ENCODE data around the gene GAPDH. TPM values are rescaled to one million over a fixed set of nuclear protein-coding genes. Genes with fewer than 3 reads are reported as not detected.

Gene GAPDH
- total RNA-seq, 1 donor from 2014 or later: 6,260 TPM

DNA sequence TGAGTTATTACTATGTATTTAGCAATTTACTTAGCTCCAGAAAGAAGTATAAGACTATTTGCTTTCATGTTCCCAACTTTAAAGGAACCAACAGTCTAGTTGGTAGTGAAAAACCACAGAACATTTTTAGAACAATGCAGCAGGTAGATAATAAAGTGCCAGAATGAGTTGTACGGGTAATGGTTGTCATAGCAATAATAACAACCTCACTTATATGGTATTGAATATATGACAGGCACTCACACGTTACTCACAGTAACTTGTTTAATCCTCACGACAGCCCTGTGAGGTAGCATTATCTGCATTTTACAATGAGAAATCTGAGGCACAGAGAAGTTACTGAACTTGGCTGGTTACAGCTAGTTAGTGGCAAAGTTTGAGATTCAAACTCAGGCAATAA is 10.6 kb upstream of the GAPDH start:
- TF ChIP-seq, protein P1, sequence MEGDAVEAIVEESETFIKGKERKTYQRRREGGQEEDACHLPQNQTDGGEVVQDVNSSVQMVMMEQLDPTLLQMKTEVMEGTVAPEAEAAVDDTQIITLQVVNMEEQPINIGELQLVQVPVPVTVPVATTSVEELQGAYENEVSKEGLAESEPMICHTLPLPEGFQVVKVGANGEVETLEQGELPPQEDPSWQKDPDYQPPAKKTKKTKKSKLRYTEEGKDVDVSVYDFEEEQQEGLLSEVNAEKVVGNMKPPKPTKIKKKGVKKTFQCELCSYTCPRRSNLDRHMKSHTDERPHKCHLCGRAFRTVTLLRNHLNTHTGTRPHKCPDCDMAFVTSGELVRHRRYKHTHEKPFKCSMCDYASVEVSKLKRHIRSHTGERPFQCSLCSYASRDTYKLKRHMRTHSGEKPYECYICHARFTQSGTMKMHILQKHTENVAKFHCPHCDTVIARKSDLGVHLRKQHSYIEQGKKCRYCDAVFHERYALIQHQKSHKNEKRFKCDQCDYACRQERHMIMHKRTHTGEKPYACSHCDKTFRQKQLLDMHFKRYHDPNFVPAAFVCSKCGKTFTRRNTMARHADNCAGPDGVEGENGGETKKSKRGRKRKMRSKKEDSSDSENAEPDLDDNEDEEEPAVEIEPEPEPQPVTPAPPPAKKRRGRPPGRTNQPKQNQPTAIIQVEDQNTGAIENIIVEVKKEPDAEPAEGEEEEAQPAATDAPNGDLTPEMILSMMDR (conservative IDR thresholded peaks at IDR 0.05; ENCODE audit: low read depth, low read length): no peak
- H3K4me3 ChIP-seq (ENCODE audit: low read depth, low read length): no peak overlapping the region
- DNase-seq (ENCODE audit: low read depth): no peak

DNA sequence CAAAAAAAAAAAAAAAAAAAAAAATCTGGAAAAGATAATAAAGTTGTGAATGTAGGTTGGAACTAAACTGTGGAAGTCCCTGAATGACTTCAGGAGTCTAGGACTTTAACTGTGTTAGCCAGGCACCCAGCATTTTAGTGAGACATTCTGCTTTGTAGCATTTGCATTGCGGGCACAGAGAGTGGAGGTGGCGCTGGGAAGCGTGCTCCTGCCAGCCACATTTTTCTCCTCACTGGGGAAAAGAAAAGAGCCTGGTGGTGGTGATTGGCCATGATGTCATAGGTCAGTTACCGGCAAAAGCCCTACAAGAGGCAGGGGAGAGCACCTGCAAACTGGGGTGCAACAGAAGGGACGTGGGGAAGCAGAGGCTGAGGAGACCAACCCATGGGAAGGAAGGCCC is 9.7 kb upstream of the GAPDH start:
- no peak overlapping the region for H3K4me3 ChIP-seq (ENCODE audit: low read depth, low read length)
- TF ChIP-seq, protein P1 (conservative IDR thresholded peaks at IDR 0.05; ENCODE audit: low read depth, low read length): no peak
- DNase-seq (ENCODE audit: low read depth): no peak

DNA sequence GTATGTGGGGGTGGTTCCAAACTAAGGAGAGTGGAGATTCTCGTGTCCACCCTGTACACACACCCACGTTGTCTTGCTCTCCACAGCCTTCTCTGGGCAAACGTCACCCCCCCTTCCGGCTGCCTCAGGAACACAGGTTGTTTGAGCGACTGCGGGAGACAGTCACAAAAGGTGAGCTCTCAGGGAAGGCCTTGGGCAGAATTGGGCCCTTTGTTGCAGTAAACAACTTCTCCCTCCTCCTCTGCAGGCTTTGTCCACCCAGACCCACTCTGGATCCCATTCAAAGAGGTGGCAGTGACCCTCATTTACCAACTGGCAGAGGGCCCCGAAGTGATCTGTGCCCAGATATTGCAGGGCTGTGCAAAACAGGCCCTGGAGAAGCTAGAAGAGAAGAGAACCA is 8.1 kb upstream of the GAPDH start:
- TF ChIP-seq, protein P1 (conservative IDR thresholded peaks at IDR 0.05; ENCODE audit: low read depth, low read length): no peak
- H3K4me3 ChIP-seq (ENCODE audit: low read depth, low read length): no peak overlapping the region
- DNase-seq (ENCODE audit: low read depth): no peak

DNA sequence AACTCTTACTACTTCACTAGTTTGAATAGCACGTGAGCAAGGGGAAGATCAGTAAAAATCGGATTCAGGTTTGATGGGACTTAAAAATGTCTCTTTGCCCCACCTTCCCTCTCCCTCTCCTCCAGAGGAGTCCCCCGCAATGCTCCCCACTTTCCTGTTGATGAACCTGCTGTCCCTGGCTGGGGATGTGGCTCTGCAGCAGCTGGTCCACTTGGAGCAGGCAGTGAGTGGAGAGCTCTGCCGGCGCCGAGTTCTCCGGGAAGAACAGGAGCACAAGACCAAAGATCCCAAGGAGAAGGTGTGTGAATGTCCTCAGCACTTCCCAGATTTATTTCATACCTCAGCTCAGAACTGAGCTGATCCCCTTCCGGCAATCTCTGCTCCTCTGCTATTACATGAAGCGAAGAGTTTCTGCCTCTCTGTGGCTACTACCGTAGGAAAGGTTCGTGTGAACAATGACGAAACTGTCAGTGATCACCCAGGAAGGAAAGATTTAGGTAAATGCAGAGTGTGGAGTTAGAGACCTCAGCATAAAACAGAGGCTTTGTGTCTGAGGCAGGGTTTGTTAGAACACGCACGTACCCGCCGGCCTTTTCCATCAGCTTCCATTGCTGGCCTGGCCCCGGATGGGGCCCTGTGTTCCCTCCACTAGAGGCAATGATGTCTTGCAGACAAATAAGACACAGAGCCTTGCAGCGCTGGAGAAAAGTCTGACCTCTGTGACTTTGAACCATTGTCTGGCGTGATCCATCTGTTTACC is 7.4 kb upstream of the GAPDH start:
- DNase-seq (ENCODE audit: low read depth): no peak
- TF ChIP-seq, protein P1 (conservative IDR thresholded peaks at IDR 0.05; ENCODE audit: low read depth, low read length): no peak
- H3K4me3 ChIP-seq (ENCODE audit: low read depth, low read length): no peak overlapping the region

DNA sequence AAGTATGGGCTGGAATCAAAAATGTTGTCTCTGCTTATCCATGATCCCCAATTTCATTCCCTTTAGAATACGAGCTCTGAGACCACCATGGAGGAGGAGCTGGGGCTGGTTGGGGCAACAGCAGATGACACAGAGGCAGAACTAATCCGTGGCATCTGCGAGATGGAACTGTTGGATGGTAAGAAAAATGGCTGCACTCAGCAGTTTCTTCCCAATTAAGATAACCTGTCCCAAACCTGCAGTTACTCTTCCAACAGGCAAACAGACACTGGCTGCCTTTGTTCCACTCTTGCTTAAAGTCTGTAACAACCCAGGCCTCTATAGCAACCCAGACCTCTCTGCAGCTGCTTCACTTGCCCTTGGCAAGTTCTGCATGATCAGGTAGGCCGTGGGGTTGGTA is 6.6 kb upstream of the GAPDH start:
- DNase-seq (ENCODE audit: low read depth): no peak
- no peak overlapping the region for H3K4me3 ChIP-seq (ENCODE audit: low read depth, low read length)
- TF ChIP-seq, protein P1 (conservative IDR thresholded peaks at IDR 0.05; ENCODE audit: low read depth, low read length): no peak

DNA sequence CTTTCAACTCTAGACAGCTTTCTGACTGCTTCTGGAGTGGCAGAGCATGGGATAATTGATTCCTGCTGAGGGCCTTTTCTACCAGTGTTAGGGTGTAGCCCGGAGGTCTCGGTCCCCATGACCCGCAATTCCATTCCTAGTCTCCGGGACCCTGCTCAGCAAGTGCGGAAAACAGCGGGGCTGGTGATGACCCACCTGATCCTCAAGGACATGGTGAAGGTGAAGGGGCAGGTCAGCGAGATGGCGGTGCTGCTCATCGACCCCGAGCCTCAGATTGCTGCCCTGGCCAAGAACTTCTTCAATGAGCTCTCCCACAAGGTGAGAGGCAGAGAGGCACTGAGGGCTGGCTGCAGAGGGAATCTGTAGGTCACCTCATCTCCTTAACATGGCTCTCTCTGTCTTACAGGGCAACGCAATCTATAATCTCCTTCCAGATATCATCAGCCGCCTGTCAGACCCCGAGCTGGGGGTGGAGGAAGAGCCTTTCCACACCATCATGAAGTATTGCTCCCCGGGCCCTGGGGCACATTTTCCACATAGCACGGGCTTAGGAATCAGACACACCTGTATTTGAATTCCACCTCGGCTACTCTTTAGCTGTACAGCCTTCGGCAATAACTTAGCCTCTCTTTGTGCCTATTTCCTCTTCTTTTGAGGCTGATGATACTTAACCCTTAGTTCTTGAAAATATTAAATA is 5.6 kb upstream of the GAPDH start:
- TF ChIP-seq, protein P1 (conservative IDR thresholded peaks at IDR 0.05; ENCODE audit: low read depth, low read length): no peak
- no peak overlapping the region for H3K4me3 ChIP-seq (ENCODE audit: low read depth, low read length)
- DNase-seq (ENCODE audit: low read depth): no peak
